Esophagus muscularis mucosa (tissue), 4 donors: Measurements from ENCODE around the gene GPSM1. TPM values are rescaled to one million over a fixed set of nuclear protein-coding genes. Genes with fewer than 3 reads are reported as not detected.

Experiments used
- DNase-seq: peaks from one replicate; pipeline ENCODE4 v3.0.0-alpha.2; 2017; ENCODE audit errors: extremely low spot score
- H3K27ac ChIP-seq, 4 donors: fragments of 200-600 bp; sonication (generic); replicated peaks in 1 of 4; 1 replicate in 3 of 4; 2 replicates in 1 of 4; pipeline ENCODE4 v1.5.1; 2016 to 2019; ENCODE audit warnings: mild to moderate bottlenecking in 1 of 4
- H3K27me3 ChIP-seq, 4 donors: fragments of 200-600 bp; sonication (generic); one replicate each; pipeline versions ENCODE4 v1.5.1 to v1.6.0; 2016 to 2019
- H3K36me3 ChIP-seq, 4 donors: fragments of 200-600 bp; sonication (generic); one replicate each; pipeline ENCODE4 v1.5.1; 2016 to 2019
- H3K4me1 ChIP-seq, 4 donors: fragments of 200-600 bp; sonication (generic); one replicate each; pipeline ENCODE4 v1.5.1; 2016 to 2019
- H3K4me3 ChIP-seq, 4 donors: fragments of 200-600 bp; sonication (generic); 1 replicate in 2 of 4; 2 replicates in 2 of 4; pipeline ENCODE4 v1.5.1; 2016 to 2019; ENCODE audit warnings: mild to moderate bottlenecking in 4 of 4, moderate library complexity in 1 of 4
- H3K9me3 ChIP-seq, 4 donors: fragments of 200-600 bp; sonication (generic); 1 replicate in 3 of 4; 2 replicates in 1 of 4; pipeline ENCODE4 v1.5.1; 2016 to 2019
- CTCF ChIP-seq, 3 experiments: fragments of 200-600 bp in 2 of 3; fragments of 450-650 bp in 1 of 3; sonication (generic) in 2 of 3; IDR thresholded peaks; one replicate each; pipeline ENCODE4 v1.5.1; 2017 to 2019; ENCODE audit warnings: antibody characterized with exemption in 3 of 3, mild to moderate bottlenecking in 2 of 3, moderate library complexity in 1 of 3
- EP300 ChIP-seq: sonication (generic); formaldehyde crosslinking; IDR thresholded peaks from one replicate; pipeline ENCODE4 v1.6.1; 2017; ENCODE audit warnings: antibody characterized with exemption
- POLR2A ChIP-seq: fragments of 450-650 bp; IDR thresholded peaks from one replicate; pipeline ENCODE4 v1.6.1; 2017; ENCODE audit warnings: antibody characterized with exemption, moderate library complexity, mild to moderate bottlenecking, low read depth
- POLR2AphosphoS5 ChIP-seq, 2 donors: sonication (generic); formaldehyde crosslinking; IDR thresholded peaks; one replicate each; pipeline ENCODE4 v1.6.1; 2017; ENCODE audit warnings: antibody characterized with exemption in 2 of 2
- WGBS: methylation state at CpG from one replicate; pipeline ENCODE4 v1.1.5; 2018; 5-methylcytosine and 5-hydroxymethylcytosine counted together
- intact Hi-C: fragments of 100-400 bp; cut with DNase I; formaldehyde crosslinking; loops from one replicate; pipeline ENCODE4 v1.15.1; 2023
- total RNA-seq, 4 donors: library from RNA; depleted of rRNA; stranded (reverse); fragments of >200 nt; gene quantifications; one replicate each; pipeline versions ENCODE4 v1.1.0 to v1.2.1, GENCODE V29; 2016

GPSM1 gene
- total RNA-seq, 4 donors from 2014 or later: 8.3 to 18.5 (median 16.3) TPM

- DNase-seq: no peak
- intact Hi-C loops: no loop called here
- H3K9me3 ChIP-seq: no peaks in the 10 kb centered on the region
- H3K4me1 ChIP-seq: no peaks in the 10 kb centered on the region
- no peak for TF ChIP-seq EP300
- TF ChIP-seq CTCF (IDR thresholded peaks at IDR 0.05): no peak
- TF ChIP-seq POLR2A: no peak
- no peak for TF ChIP-seq POLR2AphosphoS5 (IDR thresholded peaks at IDR 0.05)
- H3K27me3 ChIP-seq: no peaks in the 10 kb centered on the region
- no peak overlapping the region for H3K27ac ChIP-seq
- H3K4me3 ChIP-seq: no peak overlapping the region
- 94% methylated on average over 9 of the region's 11 CpGs for WGBS
- H3K36me3 ChIP-seq: peaks cover 16 to 83% (median 71%) of the 10 kb centered on the region in 4 donors
Observed at GRCh38 chr9:136379891-136380290, 52.6 kb downstream of the GPSM1 start.

- H3K9me3 ChIP-seq: no peaks in the 10 kb centered on the region
- no peak overlapping the region for H3K4me3 ChIP-seq
- H3K36me3 ChIP-seq: peaks cover 16 to 84% (median 76%) of the 10 kb centered on the region in 4 donors
- intact Hi-C loops: no loop called here
- TF ChIP-seq POLR2A (no peak), CTCF (IDR thresholded peaks at IDR 0.05) (no peak), POLR2AphosphoS5 (IDR thresholded peaks at IDR 0.05) (no peak), EP300 (no peak)
- no peaks in the 10 kb centered on the region for H3K27me3 ChIP-seq
- no peaks in the 10 kb centered on the region for H3K4me1 ChIP-seq
- WGBS: 100% methylated on average over 2 of the region's 17 CpGs
- no peak overlapping the region for H3K27ac ChIP-seq
- DNase-seq: no peak
Observed at GRCh38 chr9:136380381-136380780, 53.0 kb downstream of the GPSM1 start.

GRCh38 chr9:136381311-136381710 is 54.0 kb downstream of the GPSM1 start:
- H3K9me3 ChIP-seq: no peaks in the 10 kb centered on the region
- 86% methylated on average over 5 of the region's 9 CpGs for WGBS
- no peak overlapping the region for H3K4me3 ChIP-seq
- H3K36me3 ChIP-seq: peaks cover 16 to 86% (median 83%) of the 10 kb centered on the region in 4 donors
- no peak for DNase-seq
- intact Hi-C loops: no loop called here
- H3K27ac ChIP-seq: no peak overlapping the region
- H3K4me1 ChIP-seq: no peaks in the 10 kb centered on the region
- no peaks in the 10 kb centered on the region for H3K27me3 ChIP-seq
- no peak for TF ChIP-seq CTCF (IDR thresholded peaks at IDR 0.05)
- TF ChIP-seq POLR2AphosphoS5 (IDR thresholded peaks at IDR 0.05): no peak
- no peak for TF ChIP-seq EP300
- TF ChIP-seq POLR2A: no peak

- intact Hi-C loops: no loop called here
- WGBS: 96% methylated on average over 9 of the region's 25 CpGs
- Histone ChIP-seq H3K4me1 (no peaks in the 10 kb centered on the region), H3K36me3 (peaks cover 19 to 93% (median 90%) of the 10 kb centered on the region in 4 donors), H3K4me3 (no peak overlapping the region), H3K9me3 (no peaks in the 10 kb centered on the region), H3K27me3 (no peaks in the 10 kb centered on the region), H3K27ac (no peak overlapping the region)
- no peak for DNase-seq
- TF ChIP-seq EP300: no peak
Observed at GRCh38 chr9:136381966-136382513, 54.7 kb downstream of the GPSM1 start.

GRCh38 chr9:136383436-136383835 is 56.1 kb downstream of the GPSM1 start:
- no peaks in the 10 kb centered on the region for H3K27me3 ChIP-seq
- no peaks in the 10 kb centered on the region for H3K9me3 ChIP-seq
- DNase-seq: no peak
- TF ChIP-seq POLR2A: no peak
- no peak for TF ChIP-seq CTCF (IDR thresholded peaks at IDR 0.05)
- no peak for TF ChIP-seq EP300
- no peak for TF ChIP-seq POLR2AphosphoS5 (IDR thresholded peaks at IDR 0.05)
- peaks cover 31 to 99% (median 97%) of the 10 kb centered on the region in 4 donors for H3K36me3 ChIP-seq
- intact Hi-C loops: no loop called here
- no peaks in the 10 kb centered on the region for H3K4me1 ChIP-seq
- WGBS: 100% methylated on average over 5 of the region's 20 CpGs
- H3K27ac ChIP-seq: no peak overlapping the region
- H3K4me3 ChIP-seq: no peak overlapping the region
